Fibroblast of skin of right biceps (primary cell): ENCODE measurements around the gene TOPORS.
"Not testable (repeated sequence)": the region's sequence is repeated elsewhere in the genome, so short reads cannot be mapped to it uniquely, and the experiment has no call there.

Experiments
- DNase-seq: peaks from one replicate; pipeline ENCODE4 v3.0.0-alpha.2; 2013

TOPORS gene

GRCh38 chr9:32565967-32566366 lies 13.6 kb upstream of the TOPORS start:
- no peak for DNase-seq

DNA sequence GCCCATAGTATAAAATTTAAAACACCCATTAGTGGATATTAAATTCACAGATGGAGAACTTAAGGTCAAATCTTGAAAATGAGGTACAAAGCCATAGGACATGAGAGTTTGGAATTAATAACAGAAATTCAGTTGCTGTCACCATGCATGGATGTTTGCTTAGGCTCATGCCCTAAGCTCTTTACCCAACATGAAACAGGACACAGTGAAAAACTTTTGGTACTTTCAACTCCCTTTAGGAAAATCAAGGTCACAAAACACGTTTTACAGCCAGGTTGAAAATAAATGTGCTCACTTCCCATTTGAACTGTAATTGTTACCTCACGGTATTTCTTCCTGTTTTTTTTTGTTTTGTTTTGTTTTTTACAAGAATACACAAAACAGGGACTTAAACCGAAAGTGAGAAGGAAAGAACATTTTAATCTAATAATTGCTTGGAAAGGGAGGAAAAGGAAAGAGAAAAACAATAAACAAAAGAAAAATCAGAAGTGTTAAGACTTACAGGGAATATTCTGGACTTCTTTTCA lies 6.1 kb upstream of the TOPORS start:
- no peak for DNase-seq

GRCh38 chr9:32554591-32554990 lies 2.2 kb upstream of the TOPORS start:
- DNase-seq = no peak

- no peak for DNase-seq
Observed at GRCh38 chr9:32554107-32554506, 1.7 kb upstream of the TOPORS start.

GRCh38 chr9:32551276-32552051 lies 922 bp downstream of the TOPORS start:
- peak; percentile 61 for DNase-seq

DNA sequence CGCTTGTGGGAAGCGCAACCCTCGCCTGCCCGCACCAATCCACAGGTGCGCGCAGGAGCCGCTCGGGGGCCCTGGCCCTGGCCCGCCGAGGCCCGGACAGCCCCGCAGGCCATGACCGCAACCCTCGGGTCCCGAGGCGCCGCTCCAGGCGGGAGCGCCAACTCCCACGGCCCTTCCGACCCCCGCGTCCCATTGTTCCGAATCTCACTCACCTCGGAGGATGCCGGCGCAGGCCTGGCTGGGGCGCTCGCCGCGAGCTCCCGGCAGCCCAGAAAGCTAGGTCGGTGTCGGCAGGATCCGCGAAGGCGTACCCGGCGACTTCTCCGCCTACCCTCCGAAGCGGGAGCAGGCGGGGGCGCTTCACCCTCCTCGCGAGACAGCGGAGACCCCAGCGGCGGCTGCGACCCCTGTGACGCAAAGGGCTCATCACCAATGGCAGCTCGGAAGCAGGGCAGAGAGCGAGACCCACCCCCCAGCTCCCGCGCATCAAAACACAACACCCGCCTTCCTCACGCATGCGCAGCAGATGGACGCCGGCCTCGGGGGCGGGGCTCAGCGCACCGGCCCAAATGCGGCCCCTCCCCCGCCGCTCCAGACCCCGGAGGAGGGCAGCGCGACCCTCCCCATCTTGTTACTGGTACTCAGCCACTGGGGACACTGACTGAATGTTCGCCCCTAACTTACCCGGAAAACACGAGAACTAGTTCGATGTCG lies 1.7 kb downstream of the TOPORS start:
- peak; percentile 93 for DNase-seq

DNA sequence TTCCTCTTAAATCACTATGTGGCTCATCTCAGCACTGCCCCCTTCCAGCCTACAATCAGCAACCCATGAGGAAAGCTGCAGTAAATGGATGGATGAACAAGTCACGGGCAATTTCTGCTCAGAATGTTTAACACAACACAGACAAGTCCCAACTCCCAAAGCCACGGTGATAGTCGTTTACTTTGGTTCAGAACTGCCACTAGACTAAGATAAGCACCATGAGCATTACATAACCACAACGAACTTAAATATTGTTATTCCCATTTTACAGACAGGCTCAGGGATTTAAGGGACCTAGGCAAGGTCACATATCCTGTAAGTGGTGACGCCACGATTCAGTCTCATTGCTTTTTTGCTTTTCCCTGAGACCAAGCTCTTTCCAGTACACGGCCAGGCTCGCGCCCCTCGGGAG lies 2.2 kb downstream of the TOPORS start:
- no peak for DNase-seq

DNA sequence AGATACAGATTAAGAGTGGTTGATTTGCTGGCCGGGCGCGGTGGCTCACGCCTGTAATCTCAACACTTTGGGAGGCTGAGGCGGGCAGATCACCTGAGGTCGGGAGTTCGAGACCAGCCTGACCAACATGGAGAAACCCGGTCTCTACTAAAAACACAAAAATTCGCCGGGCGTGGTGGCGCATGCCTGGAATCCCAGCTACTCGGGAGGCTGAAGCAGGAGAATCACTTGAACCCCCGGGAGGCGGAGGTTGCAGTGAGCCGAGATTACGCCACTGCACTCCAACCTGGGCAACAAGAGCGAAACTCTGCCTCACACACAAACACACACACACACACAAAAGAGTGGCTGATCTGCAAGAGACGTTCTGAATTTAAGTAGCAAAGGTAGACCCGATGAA lies 4.2 kb downstream of the TOPORS start:
- not testable (repeated sequence) for DNase-seq

- DNase-seq = no peak
Observed at GRCh38 chr9:32545884-32546283, 6.5 kb downstream of the TOPORS start.

DNA sequence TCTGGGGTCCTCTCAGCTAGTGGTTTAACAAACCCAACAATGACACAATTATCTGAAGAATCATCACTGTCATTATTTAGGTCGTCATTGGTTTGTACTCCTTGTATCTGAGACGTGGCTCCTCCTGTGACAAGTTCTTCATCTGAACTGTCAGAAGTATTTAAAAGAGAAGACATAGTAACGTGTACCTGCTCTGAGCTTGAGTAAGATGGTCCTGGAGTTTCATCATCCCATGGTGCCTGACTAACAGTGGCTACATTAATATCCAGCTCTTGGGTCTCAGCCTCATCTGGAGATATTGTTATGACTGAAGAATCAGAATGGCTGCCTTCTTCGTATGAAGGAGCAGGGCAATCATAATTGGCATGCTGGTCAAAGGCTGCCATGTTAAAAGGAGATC lies 9.3 kb downstream of the TOPORS start:
- DNase-seq = no peak

- DNase-seq = no peak
Observed at GRCh38 chr9:32533816-32534215, 18.6 kb downstream of the TOPORS start.

GRCh38 chr9:32533336-32533735 lies 19.1 kb downstream of the TOPORS start:
- DNase-seq = no peak

DNA sequence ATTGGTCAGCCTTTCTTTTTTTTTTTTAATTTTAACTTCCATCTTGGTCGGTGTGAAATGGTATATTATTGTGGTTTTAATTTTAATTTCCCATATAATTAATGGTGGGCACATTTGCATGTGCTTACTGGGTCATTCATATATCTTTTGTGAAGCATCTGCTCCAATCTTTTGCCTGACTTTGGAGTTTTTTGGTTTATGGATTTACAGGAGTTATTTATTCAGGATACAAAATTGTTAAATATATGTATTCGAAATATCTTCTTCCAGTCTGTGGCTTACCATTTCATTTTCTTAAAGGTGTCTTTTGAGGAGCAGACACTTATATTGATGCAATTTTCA lies 25.7 kb downstream of the TOPORS start:
- no peak for DNase-seq

DNA sequence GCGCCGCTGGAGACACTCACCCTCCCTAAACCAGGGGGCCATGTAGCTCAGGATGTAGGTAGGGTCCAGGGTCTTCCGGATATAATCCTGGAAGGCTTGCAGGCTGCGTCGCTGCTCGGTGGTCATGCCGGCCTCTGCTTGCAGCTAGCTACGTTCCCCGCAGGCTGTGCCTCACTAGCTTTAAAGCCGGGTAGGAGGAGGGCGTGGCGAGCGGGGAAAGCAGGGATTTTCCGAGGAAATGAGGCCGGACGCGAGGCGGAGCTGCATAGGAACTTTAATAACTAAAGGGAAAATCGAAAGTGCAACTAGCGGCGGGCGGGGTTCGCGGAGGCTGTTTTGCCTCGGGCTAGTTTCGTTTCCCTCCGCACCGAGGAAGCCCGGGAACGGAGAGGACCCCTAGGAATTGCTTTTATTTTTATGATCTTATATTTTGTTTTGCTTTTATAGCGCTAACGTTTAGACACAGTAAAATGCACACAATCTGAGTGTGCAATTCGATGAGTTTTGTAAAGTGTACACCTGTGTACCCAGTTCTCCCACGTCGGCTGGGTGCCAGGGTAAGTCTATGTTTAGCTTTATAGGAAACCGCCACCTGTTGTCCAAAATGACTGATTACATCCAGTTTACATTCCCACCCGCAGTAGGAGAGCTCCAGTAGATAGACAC lies 26.2 kb downstream of the TOPORS start, which contains the start of gene RIGI:
Gene RIGI (minus strand): TSS at position 156 of the 666 bp plus-strand sequence. CDS start 30 bp downstream, at position 126.
- peak; percentile 90 for DNase-seq

DNA sequence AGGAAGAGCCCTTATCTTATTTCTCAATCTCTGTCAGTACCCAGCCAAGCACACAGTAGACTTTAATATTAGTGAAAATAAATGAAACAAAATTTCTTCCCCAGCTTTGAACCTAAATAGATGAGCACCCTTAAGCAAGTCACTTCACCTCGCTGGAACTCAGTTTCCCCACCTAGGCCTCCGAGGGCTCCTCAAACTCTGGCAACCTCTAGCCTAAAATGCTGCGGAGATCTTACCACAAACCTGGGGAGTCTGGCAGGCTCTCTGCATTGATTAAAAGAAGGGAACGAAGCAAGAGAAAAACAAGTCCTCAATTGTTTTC lies 26.7 kb downstream of the TOPORS start:
- DNase-seq = no peak

DNA sequence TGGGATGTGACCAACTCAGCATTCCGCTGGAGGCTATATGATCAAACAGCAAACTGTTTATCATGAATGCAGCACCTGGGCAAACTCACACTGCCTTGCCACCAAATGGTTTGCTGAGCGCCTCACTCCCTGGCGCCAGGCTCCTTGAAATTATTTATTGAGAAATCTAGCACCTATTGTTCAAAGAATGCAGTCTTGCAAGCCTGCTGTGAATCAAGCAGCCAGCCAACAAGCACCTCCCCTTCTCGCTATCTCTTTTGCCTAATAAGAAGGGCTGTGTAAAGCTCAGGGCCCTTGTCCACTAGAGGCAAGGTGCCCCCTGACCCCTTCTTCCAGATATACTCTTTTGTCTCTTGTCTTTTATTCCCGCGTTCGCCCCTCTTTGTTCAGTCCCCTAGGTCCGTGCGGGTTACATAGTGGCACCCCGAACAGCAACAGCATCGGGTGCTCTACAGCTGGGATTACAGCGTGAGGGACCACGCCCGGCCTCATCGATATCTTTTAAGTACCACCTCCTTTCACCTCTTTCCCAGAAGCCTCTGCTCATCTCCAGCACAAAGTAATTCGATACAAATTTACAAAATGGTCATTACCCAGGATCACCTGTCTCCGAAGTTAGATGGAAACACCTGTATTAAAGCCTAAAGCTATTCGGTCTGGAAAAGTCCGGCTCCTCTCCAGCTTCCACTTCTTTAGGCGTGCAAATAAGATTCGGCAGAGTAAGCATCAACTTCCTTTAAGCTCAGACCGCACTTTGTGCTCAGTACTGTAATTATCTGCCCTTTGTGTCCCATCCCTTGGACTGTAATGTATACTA lies 27.3 kb downstream of the TOPORS start:
- no peak for DNase-seq

GRCh38 chr9:32524558-32524891 lies 27.9 kb downstream of the TOPORS start:
- not testable (repeated sequence) for DNase-seq

DNA sequence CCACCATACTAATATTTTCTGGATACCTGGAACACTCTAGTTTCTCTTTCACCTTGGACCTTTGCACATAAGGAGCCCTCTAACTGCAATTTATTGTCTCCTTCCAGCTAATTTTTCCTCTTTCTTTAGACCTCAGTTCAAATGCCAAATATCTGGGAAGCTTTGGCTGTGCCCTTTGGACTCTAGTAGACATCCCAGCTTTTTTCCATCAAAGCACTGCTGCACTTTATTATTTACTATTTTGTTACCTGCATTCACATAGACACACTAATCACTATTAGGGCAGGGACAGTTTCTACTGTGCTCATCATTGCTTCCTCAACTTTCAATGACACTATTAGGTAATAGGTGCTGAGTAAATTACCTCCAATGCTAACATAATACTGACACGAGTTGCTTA lies 28.5 kb downstream of the TOPORS start:
- no peak for DNase-seq

GRCh38 chr9:32518276-32518675 lies 34.1 kb downstream of the TOPORS start:
- no peak for DNase-seq

GRCh38 chr9:32516241-32516640 lies 36.1 kb downstream of the TOPORS start:
- DNase-seq = no peak

DNA sequence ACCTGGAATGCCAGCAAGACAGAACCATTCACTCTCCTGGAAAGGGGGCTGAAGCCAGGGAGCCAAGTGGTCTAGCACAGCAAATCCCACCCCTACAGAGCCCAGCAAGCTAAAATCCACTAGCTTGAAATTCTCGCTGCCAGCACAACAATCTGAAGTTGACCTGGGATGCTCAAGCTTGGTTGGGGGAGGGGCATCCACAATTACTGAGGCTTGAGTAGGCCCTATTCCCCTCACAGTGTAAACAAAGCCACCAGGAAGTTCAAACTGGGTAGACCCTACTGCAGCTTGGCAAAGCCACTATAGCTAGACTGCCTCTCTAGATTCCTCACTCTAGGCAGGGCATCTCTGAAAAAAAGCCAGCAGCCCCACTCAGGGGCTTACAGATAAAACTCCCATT lies 43.7 kb downstream of the TOPORS start:
- DNase-seq = no peak

- DNase-seq = no peak
Observed at GRCh38 chr9:32503008-32503407, 49.4 kb downstream of the TOPORS start.

DNA sequence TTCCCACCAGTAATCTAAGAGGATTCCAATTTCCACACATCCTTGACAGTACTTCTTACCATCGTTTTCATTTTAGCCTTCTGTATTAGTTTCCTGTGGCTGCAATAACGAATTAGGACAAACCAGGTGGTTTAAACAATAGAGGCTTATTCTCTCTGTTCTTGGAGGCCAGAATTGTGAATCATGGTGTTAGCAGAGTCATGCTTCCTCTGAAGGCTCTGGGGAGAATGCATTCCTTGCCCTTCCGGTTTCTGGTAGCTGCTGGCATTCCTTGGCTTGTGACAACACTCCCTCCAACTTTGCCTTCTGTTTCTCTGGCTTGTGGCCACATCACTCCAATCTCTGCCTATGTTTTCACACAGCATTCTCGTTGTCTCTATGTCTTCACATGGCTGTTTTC lies 49.9 kb downstream of the TOPORS start:
- DNase-seq = peak; percentile 68
